Stimulated activated CD4-positive, alpha-beta T cell treated with anti-CD3 and anti-CD28 coated beads, Interleukin-2, amount 100 ng/mL, for 48 hours (primary cell): ENCODE measurements around the gene TJP3.
A peak's percentile ranks its signal among the peaks of the same experiment; 100 is the strongest.
"Not testable (repeated sequence)": the region's sequence is repeated elsewhere in the genome, so short reads cannot be mapped to it uniquely, and the experiment has no call there.

Source experiments
- DNase-seq, 2 donors: peaks; one replicate each; pipeline ENCODE4 v3.0.0-alpha.2; 2020

Gene TJP3

GRCh38 chr19:3746371-3747056, 38.3 kb downstream of the TJP3 start:
- DNase-seq = no peak

- no peak for DNase-seq
Measured at GRCh38 chr19:3748965-3749364, 40.8 kb downstream of the TJP3 start.

- DNase-seq = no peak
Measured at GRCh38 chr19:3750211-3750610, 42.0 kb downstream of the TJP3 start.

- no peak for DNase-seq
Measured at GRCh38 chr19:3751236-3751635, 43.1 kb downstream of the TJP3 start.

GRCh38 chr19:3752492-3752891, 44.3 kb downstream of the TJP3 start:
- DNase-seq = no peak

DNA sequence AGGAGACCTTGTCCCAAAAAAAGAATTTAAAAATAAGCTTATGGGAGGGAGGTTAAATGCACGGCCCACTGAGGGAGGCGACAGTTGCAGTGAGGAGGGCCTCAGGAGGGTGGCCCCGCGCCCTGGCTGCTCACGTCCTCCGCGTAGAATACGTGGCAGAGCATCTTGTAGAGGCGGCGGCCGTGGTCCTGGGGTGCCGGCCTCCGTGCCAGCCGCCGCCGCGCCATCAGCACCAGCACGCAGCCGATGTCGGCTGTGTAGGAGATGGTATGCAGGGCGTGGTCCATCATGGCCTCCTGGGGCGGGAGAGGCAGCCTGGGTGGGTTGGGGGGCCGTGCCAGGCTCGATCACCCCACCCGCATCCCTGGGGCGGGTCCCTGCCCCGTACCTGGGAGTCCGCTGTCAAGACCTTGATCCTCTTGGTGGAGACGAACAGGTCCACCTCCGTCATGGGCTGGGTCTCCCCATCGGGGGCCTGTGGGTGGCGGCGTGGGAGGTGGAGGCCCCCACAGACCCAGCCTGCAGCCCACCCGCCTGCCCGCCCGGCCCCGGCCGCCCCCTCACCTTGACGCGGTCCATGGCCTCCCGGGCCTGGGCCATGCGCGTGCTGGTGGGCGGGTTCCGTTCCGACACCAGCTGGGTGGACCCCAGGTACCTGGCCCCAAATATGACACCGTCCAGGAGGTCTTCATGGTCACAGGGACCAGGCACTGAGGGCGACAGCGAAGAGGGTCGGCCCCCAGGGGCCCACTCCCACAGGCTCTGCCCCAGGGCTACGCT, 45.6 kb downstream of the TJP3 start:
- DNase-seq = no peak

- DNase-seq = not testable (repeated sequence)
Measured at GRCh38 chr19:3757705-3758104, 49.5 kb downstream of the TJP3 start.

GRCh38 chr19:3758297-3758696, 50.1 kb downstream of the TJP3 start:
- not testable (repeated sequence) for DNase-seq

DNA sequence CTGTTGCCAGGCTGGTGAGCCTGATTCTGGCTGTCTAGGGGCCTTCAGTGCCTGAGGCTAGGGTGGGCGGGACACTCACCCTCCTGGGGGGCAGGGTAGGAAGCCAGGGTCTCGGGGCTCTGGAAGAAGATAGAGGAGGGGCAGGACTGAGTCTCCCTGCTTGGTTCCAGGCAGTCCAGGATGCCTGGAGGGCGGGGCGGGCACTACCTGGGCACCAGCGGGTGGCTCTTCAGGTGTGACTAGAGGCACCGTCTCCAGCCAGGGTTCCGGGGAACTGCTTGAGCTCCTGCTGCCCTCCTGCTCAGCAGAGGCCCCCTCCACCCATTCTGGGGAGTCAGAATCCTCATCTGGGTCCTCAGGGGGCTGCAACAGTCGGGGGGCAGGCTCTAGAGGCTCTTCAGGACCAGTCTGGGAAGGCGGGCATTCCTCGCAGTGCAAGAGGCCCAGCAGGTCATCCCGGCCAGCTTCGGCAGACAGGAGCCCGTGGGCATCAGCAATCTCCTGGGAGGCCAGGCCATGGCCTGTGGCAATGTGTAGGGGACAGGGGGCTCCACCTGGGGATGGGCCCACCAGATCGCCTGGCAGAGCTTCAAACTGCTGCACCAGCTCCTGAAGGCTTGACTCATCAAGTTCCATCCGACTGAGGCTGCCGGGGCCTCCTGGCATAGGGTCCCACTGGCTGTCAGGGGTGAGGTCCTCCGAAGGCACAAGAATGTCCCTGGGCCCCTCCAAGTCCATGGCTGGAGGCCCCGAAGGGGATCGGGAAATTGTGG, 51.5 kb downstream of the TJP3 start:
- no peak for DNase-seq

GRCh38 chr19:3760871-3761361, 52.7 kb downstream of the TJP3 start:
- DNase-seq = no peak

DNA sequence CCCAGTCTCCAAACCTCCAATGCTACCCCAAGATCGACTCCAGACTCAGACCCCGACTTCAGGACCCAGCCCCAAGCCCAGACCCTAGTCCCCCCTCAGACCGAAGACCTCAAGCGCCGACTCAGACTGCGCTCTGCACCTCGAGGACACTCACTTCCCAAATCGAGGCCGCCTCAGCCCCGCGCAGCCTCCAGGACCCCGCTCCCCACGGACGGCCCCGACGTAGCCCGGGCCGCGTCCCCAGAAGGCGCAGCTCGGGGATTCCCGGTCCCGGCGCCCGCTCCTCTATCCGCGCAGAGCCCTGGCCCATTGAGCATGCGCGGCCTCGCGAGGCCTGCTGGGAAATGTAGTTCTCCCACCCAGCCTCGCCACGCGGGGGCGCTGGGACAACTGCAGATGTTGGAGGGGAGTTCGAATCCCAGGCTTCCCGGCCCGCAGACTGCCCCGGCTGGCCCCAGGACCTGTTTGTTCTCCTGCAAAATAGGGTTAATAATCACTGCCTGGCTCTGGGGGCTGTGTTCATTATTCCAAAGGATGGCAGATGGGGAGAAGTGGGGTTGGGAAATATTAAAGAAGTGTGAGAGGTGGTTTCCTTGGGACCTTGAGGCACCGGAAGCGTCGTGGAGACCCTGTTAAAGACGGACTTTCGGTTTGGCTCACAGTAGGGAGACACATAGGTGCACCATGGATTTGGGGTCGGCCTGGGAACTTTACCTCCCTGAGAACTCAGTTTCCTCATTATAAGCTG, 53.4 kb downstream of the TJP3 start, which contains the start of gene APBA3:
Gene APBA3, minus strand, starts transcription at position 311 of the 748 bp plus-strand sequence. CDS start 1,428 bp downstream, outside the sequence.
- DNase-seq = peak; percentile 97 to 98

DNA sequence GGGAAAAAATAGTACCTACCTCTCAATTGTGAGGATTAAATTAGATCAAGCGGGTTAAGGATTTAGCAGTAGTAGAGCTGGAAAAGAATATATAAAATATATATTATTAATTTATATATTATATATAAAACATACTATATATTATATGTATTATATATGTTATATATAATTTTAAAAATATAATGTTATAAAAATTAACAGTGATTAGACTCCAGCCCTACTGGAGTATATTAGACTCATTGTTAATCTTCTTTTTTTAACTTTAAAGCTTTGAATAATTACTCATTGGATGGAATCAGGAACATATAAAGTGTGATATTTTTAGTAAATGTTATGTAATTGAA, 53.9 kb downstream of the TJP3 start:
- DNase-seq = no peak

DNA sequence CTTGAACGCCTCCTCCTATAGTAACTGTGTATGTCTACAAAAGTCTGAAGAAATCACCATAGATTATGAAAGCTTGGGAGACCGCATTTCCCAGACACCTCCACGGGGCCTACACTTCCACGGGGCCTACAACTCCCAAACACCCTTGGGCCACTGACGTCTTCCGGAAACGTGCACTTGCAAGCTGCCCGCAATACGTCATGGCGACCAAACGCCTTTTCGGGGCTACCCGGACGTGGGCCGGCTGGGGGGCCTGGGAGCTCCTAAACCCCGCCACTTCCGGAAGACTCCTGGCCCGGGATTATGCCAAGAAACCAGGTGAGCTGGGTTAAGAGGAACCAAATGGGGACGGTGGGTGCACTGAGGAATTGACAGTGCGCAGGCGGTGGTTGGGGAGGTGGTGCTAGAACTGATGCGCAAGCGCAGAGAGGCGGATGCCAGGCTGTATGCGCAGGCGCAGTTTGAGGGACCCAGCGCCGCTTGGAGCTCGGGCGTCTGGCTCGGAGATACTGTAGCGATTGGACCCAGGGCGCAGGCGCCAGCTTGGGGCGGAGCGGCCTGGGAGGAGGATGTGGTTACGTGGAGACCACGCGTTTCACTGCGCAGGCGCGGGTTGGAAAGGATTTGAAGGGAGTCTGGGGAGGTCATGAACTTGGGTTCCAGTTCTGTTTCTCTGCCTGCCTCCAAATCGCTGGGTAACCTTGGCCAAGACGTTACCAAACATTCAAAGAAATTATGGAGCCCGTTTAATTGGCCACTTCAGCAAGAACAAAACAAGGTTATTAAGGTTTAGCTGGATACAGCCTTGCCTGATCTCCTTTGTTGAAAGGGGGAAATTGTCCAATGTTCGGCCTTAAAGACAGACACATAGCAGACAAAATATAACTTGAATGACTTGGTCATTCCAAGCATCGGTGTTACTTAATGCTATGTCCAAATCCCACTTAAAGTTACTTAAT, 54.6 kb downstream of the TJP3 start, which contains the start of gene MRPL54:
Gene MRPL54, plus strand, starts transcription at position 182 of the 959 bp plus-strand sequence. Its CDS starts 19 bp downstream, at position 201.
- DNase-seq = peak; percentile 99

- no peak for DNase-seq
Measured at GRCh38 chr19:3765121-3765520, 56.9 kb downstream of the TJP3 start.

DNA sequence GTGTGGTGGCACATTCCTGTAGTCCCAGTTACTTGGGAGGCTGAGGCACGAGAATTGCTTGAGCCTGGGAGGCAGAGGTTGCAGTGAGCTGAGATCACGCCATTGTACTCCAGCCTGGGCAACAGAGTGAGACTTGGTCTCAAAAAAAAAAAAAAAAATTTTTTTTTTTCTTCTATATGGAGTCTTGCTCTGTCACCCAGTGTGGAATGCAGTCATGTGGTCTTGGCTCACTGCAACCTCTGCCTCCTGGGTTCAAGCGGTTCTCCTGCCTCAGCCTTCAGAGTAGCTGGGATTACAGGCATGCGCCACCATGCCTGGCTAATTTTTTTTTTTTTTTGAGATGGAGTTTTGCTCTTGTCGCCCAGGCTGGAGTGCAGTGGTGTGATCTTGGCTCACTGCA, 57.6 kb downstream of the TJP3 start:
- not testable (repeated sequence) for DNase-seq

DNA sequence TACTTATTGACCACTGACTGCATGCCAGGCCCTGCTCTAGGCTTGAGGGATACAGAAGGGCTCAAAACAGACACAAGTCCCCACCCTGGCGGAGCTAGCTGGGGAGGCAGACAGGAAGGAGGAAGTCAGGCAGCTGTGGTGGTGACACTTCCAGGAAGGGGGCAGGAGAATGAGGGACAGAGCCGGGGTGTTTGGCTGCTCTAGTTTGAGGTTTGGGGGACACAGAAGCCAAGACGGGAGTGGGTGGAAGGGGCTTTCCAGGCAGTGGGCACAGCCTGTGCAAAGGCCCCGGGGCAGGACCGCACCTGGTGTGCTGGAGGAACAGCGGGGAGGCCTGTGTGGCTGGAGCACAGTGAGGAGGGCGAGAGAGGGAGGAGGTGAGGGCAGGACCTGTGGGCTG, 58.3 kb downstream of the TJP3 start:
- DNase-seq = no peak

DNA sequence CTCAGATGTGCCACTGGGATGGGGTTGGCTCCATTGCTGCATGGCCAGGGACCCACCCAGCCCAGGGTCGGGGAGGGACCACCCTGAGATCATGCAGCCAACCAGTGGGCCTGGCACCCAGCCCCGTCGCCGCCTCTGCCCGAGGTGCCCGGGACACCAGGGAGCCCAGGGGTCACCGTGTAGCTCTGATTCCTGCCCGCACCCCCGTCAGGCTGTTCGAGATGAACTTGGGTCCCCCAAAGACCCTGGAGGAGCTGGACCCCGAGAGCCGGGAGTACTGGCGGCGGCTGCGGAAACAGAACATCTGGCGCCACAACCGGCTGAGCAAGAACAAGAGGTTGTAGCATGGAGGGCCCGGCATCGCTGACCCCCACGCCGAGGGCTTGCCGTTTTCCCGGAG, 58.9 kb downstream of the TJP3 start:
- no peak for DNase-seq

- no peak for DNase-seq
Measured at GRCh38 chr19:3768015-3768747, 60.0 kb downstream of the TJP3 start.

GRCh38 chr19:3768748-3769099, 60.5 kb downstream of the TJP3 start:
- no peak for DNase-seq

DNA sequence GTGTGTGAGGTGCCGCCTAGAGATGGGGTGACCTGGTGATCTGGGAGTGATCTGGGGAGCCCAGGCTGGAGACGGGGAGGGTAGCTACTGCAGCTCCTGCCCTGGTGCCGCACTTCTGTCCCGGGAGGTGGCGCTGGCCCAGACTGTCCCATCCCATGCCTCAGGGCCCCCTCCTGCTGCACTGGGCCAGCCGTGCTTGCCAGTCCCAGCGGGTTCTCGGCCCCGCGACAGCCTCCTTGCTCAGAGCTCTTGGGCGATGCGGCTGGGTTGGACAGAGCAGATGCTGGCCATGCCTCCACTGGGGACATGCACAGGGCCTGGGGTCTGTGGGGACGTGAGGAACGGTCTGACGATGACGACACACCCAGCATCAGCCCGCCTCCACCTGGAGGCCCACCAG, 61.3 kb downstream of the TJP3 start:
- no peak for DNase-seq
